Measurements from ENCODE around the gene ATXN3.

The ATXN3 gene

GRCh38 chr14:92014040-92014439 lies 92.3 kb downstream of the ATXN3 start:
- Histone ChIP-seq H3K9ac (ENCODE audit: low read length in 5 of 5) (no peak overlapping the region), H3K4me1 (ENCODE audit: control insufficient read depth in 5 of 5, insufficient read depth in 5 of 5, low read length in 5 of 5) (no peaks in the 10 kb centered on the region), H3K36me3 (ENCODE audit: control insufficient read depth in 5 of 5, insufficient read depth in 5 of 5, low read length in 5 of 5) (peaks cover 35 to 60% (median 38%) of the 10 kb centered on the region in 5 donors), H3K27ac (ENCODE audit: low read depth, low read length) (no peak overlapping the region), H3K9me3 (ENCODE audit: control insufficient read depth in 5 of 5, low read length in 5 of 5) (no peaks in the 10 kb centered on the region), H3K4me3 (ENCODE audit: low read depth in 1 of 5, low read length in 5 of 5) (no peak overlapping the region), H3K27me3 (ENCODE audit: control insufficient read depth in 5 of 5, insufficient read depth in 4 of 5, low read length in 5 of 5) (no peaks in the 10 kb centered on the region)

DNA sequence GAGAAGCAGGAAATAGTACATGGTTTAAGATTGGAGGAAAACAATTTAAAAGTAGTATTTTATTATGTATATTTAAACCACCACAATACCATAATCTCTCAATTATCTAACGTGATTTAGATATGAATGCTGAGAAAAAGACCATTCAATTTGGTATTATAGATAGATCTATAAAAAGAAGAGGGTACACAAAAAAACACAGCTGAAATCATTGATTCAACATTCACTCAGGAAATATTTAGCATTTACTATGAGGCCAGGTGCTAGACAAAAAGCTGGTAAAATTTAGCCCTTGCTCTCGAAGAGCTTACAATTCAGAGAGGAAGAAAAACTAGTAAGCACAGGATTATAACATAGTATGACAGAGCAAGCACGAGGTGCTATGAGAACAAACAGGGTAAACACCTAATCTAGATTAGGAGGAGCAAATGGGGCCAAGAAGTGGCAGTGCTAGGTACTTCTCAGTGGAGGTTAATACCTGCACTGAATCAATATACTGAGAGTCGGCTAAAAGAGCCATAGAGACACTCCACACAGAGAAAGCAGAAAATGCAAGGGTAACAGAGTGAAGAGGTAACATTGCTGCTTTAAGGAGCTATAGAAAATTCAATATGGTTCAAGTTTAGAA lies 94.1 kb downstream of the ATXN3 start:
- Histone ChIP-seq H3K9me3 (ENCODE audit: control insufficient read depth in 5 of 5, low read length in 5 of 5) (no peaks in the 10 kb centered on the region), H3K36me3 (ENCODE audit: control insufficient read depth in 5 of 5, insufficient read depth in 5 of 5, low read length in 5 of 5) (peaks cover 38 to 67% (median 51%) of the 10 kb centered on the region in 5 donors)

DNA sequence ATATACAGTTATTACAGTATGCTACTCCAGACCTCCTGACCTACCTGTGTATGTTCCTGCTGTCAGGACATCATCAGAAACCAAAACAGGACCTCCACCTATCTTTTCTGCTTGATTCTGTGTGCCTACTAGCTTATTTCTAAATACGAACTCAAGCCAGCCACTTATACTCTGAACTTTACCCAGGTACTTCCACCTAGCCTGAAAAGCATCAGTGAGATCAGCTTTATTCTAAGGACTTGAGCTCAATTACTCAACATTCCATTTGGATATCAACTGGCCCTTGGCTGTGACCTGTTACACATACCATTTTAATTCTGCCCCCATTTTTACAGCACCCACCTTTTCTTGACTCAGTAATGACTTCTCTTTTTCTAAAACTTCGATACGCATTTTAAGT lies 95.7 kb downstream of the ATXN3 start:
- Histone ChIP-seq H3K27ac (ENCODE audit: low read depth, low read length) (no peak overlapping the region), H3K4me3 (ENCODE audit: low read depth in 1 of 5, low read length in 5 of 5) (no peak overlapping the region), H3K36me3 (ENCODE audit: control insufficient read depth in 5 of 5, insufficient read depth in 5 of 5, low read length in 5 of 5) (peaks cover 37 to 67% (median 46%) of the 10 kb centered on the region in 5 donors), H3K27me3 (ENCODE audit: control insufficient read depth in 5 of 5, insufficient read depth in 4 of 5, low read length in 5 of 5) (no peaks in the 10 kb centered on the region), H3K4me1 (ENCODE audit: control insufficient read depth in 5 of 5, insufficient read depth in 5 of 5, low read length in 5 of 5) (no peaks in the 10 kb centered on the region), H3K9ac (ENCODE audit: low read length in 5 of 5) (no peak overlapping the region), H3K9me3 (ENCODE audit: control insufficient read depth in 5 of 5, low read length in 5 of 5) (no peaks in the 10 kb centered on the region)

More for the DNA sequence above, 94.1 kb downstream of the ATXN3 start:
- Histone ChIP-seq H3K4me3 (ENCODE audit: low read depth in 1 of 5, low read length in 5 of 5) (no peak overlapping the region), H3K9ac (ENCODE audit: low read length in 5 of 5) (no peak overlapping the region), H3K4me1 (ENCODE audit: control insufficient read depth in 5 of 5, insufficient read depth in 5 of 5, low read length in 5 of 5) (no peaks in the 10 kb centered on the region), H3K27ac (ENCODE audit: low read depth, low read length) (no peak overlapping the region), H3K27me3 (ENCODE audit: control insufficient read depth in 5 of 5, insufficient read depth in 4 of 5, low read length in 5 of 5) (no peaks in the 10 kb centered on the region)

- no peak overlapping the region for H3K4me3 ChIP-seq (ENCODE audit: low read depth in 1 of 5, low read length in 5 of 5)
- H3K36me3 ChIP-seq (ENCODE audit: control insufficient read depth in 5 of 5, insufficient read depth in 5 of 5, low read length in 5 of 5) = peaks cover 38 to 68% (median 55%) of the 10 kb centered on the region in 5 donors
- H3K27ac ChIP-seq (ENCODE audit: low read depth, low read length) = no peak overlapping the region
Observed at GRCh38 chr14:92009604-92010003, 96.8 kb downstream of the ATXN3 start.

More at GRCh38 chr14:92009604-92010003, 96.8 kb downstream of the ATXN3 start:
- no peaks in the 10 kb centered on the region for H3K9me3 ChIP-seq (ENCODE audit: control insufficient read depth in 5 of 5, low read length in 5 of 5)
- H3K27me3 ChIP-seq (ENCODE audit: control insufficient read depth in 5 of 5, insufficient read depth in 4 of 5, low read length in 5 of 5) = no peaks in the 10 kb centered on the region
- H3K9ac ChIP-seq (ENCODE audit: low read length in 5 of 5) = no peak overlapping the region
- H3K4me1 ChIP-seq (ENCODE audit: control insufficient read depth in 5 of 5, insufficient read depth in 5 of 5, low read length in 5 of 5) = no peaks in the 10 kb centered on the region
